ENCODE data around the gene SCFD2. TPM values are rescaled to one million over a fixed set of nuclear protein-coding genes. Genes with fewer than 3 reads are reported as not detected.
"Not testable (repeated sequence)": the region's sequence is repeated elsewhere in the genome, so short reads cannot be mapped to it uniquely, and the experiment has no call there.

Gene SCFD2
- polyA plus RNA-seq, 4 donors, result 2.2 to 8.4 (median 5.6) TPM

DNA sequence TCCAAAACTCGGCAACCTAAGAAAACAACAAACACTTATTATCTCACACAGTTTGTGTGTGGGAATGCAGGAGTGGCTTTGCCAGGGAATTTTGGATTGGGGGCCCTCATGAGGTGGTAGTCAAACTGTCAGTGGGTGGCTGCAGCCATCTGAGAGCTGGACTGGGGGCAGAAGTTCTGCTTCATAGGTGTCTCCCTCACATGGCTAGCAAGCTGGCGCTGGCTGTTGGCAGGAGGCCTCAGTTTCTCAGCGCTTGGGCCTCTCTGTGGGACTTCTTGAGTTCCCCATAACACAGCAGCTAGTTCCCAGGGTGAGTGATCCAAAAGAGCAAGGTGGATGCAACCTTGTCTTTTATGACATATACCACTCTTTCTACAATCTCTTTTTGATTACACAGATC lies 529.7 kb downstream of the SCFD2 start:
- H3K4me1 ChIP-seq (ENCODE audit: control insufficient read depth in 3 of 3, insufficient read depth in 2 of 3, low read depth in 1 of 3, low read length in 2 of 3), result no peaks in the 10 kb centered on the region
- DNase-seq, result no peak
- no peak for FAIRE-seq
- no peaks in the 10 kb centered on the region for H3K36me3 ChIP-seq (ENCODE audit: control insufficient read depth in 3 of 3, insufficient read depth in 2 of 3, low read depth in 1 of 3, low read length in 3 of 3)
- H3K27ac ChIP-seq (ENCODE audit: low read depth in 1 of 3, low read length in 2 of 3), result no peak overlapping the region
- 87 to 94% (median 91%) methylated on average over 3 of the region's 3 CpGs for WGBS, 3 donors
- no peaks in the 10 kb centered on the region for H3K9me3 ChIP-seq (ENCODE audit: control insufficient read depth in 2 of 2, insufficient read depth in 1 of 2, low read depth in 1 of 2, low read length in 1 of 2)
- H3K4me3 ChIP-seq (ENCODE audit: low read depth in 1 of 3, low read length in 3 of 3), result no peak overlapping the region
- no peaks in the 10 kb centered on the region for H3K27me3 ChIP-seq (ENCODE audit: control insufficient read depth in 3 of 3, insufficient read depth in 3 of 3, low read length in 3 of 3)

DNA sequence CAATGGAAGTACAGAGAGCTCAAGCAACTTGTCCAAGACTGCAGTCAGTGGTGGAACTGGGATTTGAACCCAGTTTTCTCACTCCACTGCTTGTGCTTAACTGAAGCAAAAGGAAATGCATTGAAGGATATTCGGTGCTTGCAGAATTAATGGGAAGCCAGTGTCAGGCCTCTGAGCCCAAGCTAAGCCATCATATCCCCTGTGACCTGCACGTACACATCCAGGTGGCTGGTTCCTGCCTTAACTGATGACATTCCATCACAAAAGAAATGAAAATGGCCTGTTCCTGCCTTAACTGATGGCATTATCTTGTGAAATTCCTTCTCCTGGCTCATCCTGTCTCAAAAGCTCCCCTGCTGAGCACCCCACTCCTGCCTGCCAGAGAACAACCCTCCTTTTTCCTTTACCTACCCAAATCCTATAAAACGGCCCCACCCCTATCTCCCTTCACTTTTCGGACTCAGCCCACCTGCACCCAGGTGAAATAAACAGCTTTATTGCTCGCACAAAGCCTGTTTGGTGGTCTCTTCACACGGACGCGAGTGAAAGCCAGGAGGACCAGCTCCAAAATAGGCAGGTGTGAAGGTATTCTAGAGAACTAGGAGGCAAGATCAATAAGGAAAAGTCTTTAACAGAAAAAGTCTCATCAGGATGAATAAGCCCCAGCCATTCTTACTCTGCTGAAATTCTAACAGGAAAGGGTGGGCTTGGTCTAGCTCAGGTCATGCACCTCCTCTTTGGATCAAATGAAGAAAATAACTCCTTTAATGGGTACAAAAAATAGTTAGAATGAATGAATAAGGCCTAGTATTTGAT lies 531.0 kb downstream of the SCFD2 start:
- not testable (repeated sequence) for H3K9me3 ChIP-seq (ENCODE audit: control insufficient read depth in 2 of 2, insufficient read depth in 1 of 2, low read depth in 1 of 2, low read length in 1 of 2); H3K27ac ChIP-seq (ENCODE audit: low read depth in 1 of 3, low read length in 2 of 3); FAIRE-seq; H3K4me3 ChIP-seq (ENCODE audit: low read depth in 1 of 3, low read length in 3 of 3); H3K27me3 ChIP-seq (ENCODE audit: control insufficient read depth in 3 of 3, insufficient read depth in 3 of 3, low read length in 3 of 3); H3K36me3 ChIP-seq (ENCODE audit: control insufficient read depth in 3 of 3, insufficient read depth in 2 of 3, low read depth in 1 of 3, low read length in 3 of 3); H3K4me1 ChIP-seq (ENCODE audit: control insufficient read depth in 3 of 3, insufficient read depth in 2 of 3, low read depth in 1 of 3, low read length in 2 of 3); DNase-seq
- WGBS, 3 donors, result 91 to 92% (median 91%) methylated on average over 8 of the region's 8 CpGs

DNA sequence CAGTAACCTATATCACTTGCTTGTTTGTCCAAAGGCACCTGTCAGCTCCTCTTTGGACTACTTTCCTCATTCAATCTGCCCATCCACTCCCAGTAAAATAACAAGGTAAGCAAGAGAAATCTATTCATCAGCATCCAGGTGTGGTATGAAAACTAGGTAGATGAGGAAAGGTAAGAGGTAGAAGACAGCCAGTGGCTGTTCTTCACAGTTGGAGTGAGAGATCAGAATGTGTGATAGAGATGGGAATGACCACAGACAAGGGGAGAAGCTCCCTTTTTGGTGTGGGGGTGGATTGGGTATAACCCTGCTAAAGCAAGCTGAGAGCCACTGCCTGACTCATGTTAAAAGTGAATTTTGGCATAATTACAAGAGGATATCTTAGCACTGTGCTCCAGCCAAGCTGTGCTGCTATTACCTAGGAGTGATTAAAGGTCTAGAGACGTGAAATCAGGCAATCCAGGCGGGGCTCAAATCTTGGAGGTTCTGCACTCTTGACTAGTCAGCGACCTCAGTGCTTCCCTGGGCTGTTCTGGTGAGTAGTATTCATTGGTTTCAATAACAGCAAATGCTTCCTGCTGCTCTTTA lies 531.8 kb downstream of the SCFD2 start:
- 13 to 58% (median 28%) methylated on average over 3 of the region's 3 CpGs for WGBS, 3 donors
- no peaks in the 10 kb centered on the region for H3K9me3 ChIP-seq (ENCODE audit: control insufficient read depth in 2 of 2, insufficient read depth in 1 of 2, low read depth in 1 of 2, low read length in 1 of 2)
- no peak for FAIRE-seq

DNA sequence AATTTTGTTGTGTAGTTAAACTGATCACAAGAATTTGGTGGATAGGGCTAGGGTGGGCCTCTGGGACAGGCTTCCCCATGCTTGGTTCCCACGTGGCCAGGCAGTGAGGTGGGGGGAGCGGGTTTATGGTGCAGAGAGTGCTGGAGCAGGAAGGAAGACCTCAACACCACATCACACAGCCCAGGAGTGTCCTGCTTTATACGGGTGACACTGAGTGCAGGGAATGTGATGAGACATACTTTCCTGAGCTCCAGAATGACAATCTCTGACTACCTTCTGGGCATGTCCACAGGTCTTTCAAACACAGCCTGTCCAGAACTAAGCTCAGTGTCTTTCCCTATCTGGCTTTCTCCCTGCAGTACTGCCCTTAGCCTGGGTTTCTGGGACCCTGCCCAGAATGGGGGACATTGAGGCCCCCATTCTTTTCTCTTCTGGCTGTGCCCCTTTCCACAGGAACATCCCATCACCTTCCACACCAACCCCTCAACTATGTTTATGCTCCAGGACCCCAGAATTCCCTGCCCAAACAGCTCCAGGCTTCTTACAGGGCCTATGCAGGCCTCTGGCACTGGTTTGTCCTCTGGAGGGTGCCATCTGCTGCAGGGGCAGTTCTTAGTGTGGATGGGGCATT lies 540.3 kb downstream of the SCFD2 start:
- no peak overlapping the region for H3K4me3 ChIP-seq (ENCODE audit: low read depth in 1 of 3, low read length in 3 of 3)
- DNase-seq (no peak), FAIRE-seq (no peak)
- no peak overlapping the region for H3K27ac ChIP-seq (ENCODE audit: low read depth in 1 of 3, low read length in 2 of 3)
- WGBS, 3 donors, result 52 to 80% (median 59%) methylated on average over 3 of the region's 3 CpGs
- no peaks in the 10 kb centered on the region for H3K27me3 ChIP-seq (ENCODE audit: control insufficient read depth in 3 of 3, insufficient read depth in 3 of 3, low read length in 3 of 3)
- H3K4me1 ChIP-seq (ENCODE audit: control insufficient read depth in 3 of 3, insufficient read depth in 2 of 3, low read depth in 1 of 3, low read length in 2 of 3), result no peaks in the 10 kb centered on the region
- H3K9me3 ChIP-seq (ENCODE audit: control insufficient read depth in 2 of 2, insufficient read depth in 1 of 2, low read depth in 1 of 2, low read length in 1 of 2), result no peaks in the 10 kb centered on the region
- no peaks in the 10 kb centered on the region for H3K36me3 ChIP-seq (ENCODE audit: control insufficient read depth in 3 of 3, insufficient read depth in 2 of 3, low read depth in 1 of 3, low read length in 3 of 3)

More for the DNA sequence above, 531.8 kb downstream of the SCFD2 start:
- Histone ChIP-seq H3K4me1 (ENCODE audit: control insufficient read depth in 3 of 3, insufficient read depth in 2 of 3, low read depth in 1 of 3, low read length in 2 of 3) (no peaks in the 10 kb centered on the region), H3K27me3 (ENCODE audit: control insufficient read depth in 3 of 3, insufficient read depth in 3 of 3, low read length in 3 of 3) (no peaks in the 10 kb centered on the region), H3K4me3 (ENCODE audit: low read depth in 1 of 3, low read length in 3 of 3) (no peak overlapping the region), H3K27ac (ENCODE audit: low read depth in 1 of 3, low read length in 2 of 3) (no peak overlapping the region), H3K36me3 (ENCODE audit: control insufficient read depth in 3 of 3, insufficient read depth in 2 of 3, low read depth in 1 of 3, low read length in 3 of 3) (no peaks in the 10 kb centered on the region)
- DNase-seq, result no peak

DNA sequence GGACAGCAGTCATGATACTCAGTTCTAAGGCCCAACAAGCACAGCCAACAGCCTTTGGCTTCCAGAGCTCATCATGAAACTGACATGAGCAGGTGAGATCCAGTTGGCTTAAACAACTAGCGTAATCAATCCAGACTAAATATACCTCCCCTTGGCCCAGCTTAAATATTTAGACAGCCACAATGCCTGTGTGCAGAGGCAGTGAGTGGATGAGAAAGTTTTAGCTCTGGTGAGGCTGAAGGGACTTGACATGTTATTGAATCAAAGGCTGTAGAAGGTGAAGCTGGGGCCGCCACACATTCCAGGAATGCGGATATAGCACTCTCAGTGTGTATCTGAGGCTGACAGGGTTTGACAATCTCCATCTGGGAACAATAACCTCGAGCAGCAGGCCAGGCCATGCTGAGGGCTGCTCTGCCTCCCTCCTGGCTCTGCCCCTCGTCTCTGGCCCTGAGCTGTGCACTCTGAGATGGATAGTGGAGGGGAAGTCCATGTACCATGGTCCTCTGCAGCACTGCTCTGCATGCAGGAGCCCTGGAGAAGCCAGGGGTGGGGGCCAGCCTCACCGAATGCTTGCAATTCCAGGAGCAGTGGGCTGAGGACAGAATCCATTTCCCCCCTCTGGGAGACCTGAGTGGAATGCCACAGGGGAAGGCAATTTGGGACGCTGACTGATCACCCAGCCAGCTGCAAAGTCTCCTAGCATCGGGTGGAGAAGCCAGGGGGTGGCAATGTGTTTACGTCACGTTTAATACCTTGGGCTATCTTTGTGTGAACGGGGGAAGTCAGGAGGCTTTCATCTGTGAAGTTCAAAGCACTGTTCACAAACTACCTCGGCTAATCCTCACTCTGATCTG lies 541.0 kb downstream of the SCFD2 start:
- H3K27ac ChIP-seq (ENCODE audit: low read depth in 1 of 3, low read length in 2 of 3), result no peak overlapping the region
- H3K4me3 ChIP-seq (ENCODE audit: low read depth in 1 of 3, low read length in 3 of 3), result no peak overlapping the region
- FAIRE-seq (no peak), DNase-seq (peak in 1 of 2 donors; percentile 14)
- H3K9me3 ChIP-seq (ENCODE audit: control insufficient read depth in 2 of 2, insufficient read depth in 1 of 2, low read depth in 1 of 2, low read length in 1 of 2), result no peaks in the 10 kb centered on the region
- 62 to 72% (median 64%) methylated on average over 12 of the region's 12 CpGs for WGBS, 3 donors
- H3K4me1 ChIP-seq (ENCODE audit: control insufficient read depth in 3 of 3, insufficient read depth in 2 of 3, low read depth in 1 of 3, low read length in 2 of 3), result no peaks in the 10 kb centered on the region
- H3K36me3 ChIP-seq (ENCODE audit: control insufficient read depth in 3 of 3, insufficient read depth in 2 of 3, low read depth in 1 of 3, low read length in 3 of 3), result no peaks in the 10 kb centered on the region
- no peaks in the 10 kb centered on the region for H3K27me3 ChIP-seq (ENCODE audit: control insufficient read depth in 3 of 3, insufficient read depth in 3 of 3, low read length in 3 of 3)

DNA sequence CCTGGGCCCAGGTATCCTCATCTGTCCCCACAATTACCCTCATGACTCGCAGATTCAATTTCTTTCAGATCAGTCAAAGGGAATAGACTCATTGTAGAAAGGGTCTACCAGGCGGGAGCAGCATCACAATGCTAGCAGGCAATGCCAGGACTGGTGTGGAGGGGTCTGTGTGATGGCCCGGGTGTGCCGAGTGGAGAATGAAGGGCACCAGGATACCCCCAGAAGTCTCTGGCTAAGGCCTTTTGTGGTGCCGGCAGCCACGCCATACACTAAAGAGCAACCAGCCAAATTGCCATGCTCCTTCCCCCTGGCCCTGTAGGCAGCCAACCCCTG lies 541.6 kb downstream of the SCFD2 start:
- no peak overlapping the region for H3K4me3 ChIP-seq (ENCODE audit: low read depth in 1 of 3, low read length in 3 of 3)
- WGBS, 3 donors, result 93 to 97% (median 94%) methylated on average over 6 of the region's 6 CpGs
- H3K27ac ChIP-seq (ENCODE audit: low read depth in 1 of 3, low read length in 2 of 3), result no peak overlapping the region
- H3K9me3 ChIP-seq (ENCODE audit: control insufficient read depth in 2 of 2, insufficient read depth in 1 of 2, low read depth in 1 of 2, low read length in 1 of 2), result no peaks in the 10 kb centered on the region
- FAIRE-seq (no peak), DNase-seq (no peak)
- H3K36me3 ChIP-seq (ENCODE audit: control insufficient read depth in 3 of 3, insufficient read depth in 2 of 3, low read depth in 1 of 3, low read length in 3 of 3), result no peaks in the 10 kb centered on the region
- no peaks in the 10 kb centered on the region for H3K27me3 ChIP-seq (ENCODE audit: control insufficient read depth in 3 of 3, insufficient read depth in 3 of 3, low read length in 3 of 3)
- H3K4me1 ChIP-seq (ENCODE audit: control insufficient read depth in 3 of 3, insufficient read depth in 2 of 3, low read depth in 1 of 3, low read length in 2 of 3), result no peaks in the 10 kb centered on the region

- Histone ChIP-seq H3K9me3 (ENCODE audit: control insufficient read depth in 2 of 2, insufficient read depth in 1 of 2, low read depth in 1 of 2, low read length in 1 of 2) (no peaks in the 10 kb centered on the region), H3K4me1 (ENCODE audit: control insufficient read depth in 3 of 3, insufficient read depth in 2 of 3, low read depth in 1 of 3, low read length in 2 of 3) (no peaks in the 10 kb centered on the region), H3K27ac (ENCODE audit: low read depth in 1 of 3, low read length in 2 of 3) (peak overlapping the region in 1 of 3 donors; percentile 63), H3K4me3 (ENCODE audit: low read depth in 1 of 3, low read length in 3 of 3) (no peak overlapping the region), H3K36me3 (ENCODE audit: control insufficient read depth in 3 of 3, insufficient read depth in 2 of 3, low read depth in 1 of 3, low read length in 3 of 3) (no peaks in the 10 kb centered on the region), H3K27me3 (ENCODE audit: control insufficient read depth in 3 of 3, insufficient read depth in 3 of 3, low read length in 3 of 3) (no peaks in the 10 kb centered on the region)
- FAIRE-seq, result no peak
- no peak for DNase-seq
- WGBS, 3 donors, result 54 to 73% (median 71%) methylated on average over 1 of the region's 1 CpG
Measured at GRCh38 chr4:52823702-52824092, 542.2 kb downstream of the SCFD2 start.

All from small intestine (tissue), 7 donors.